Activated CD8-positive, alpha-beta memory T cell treated with anti-CD3 and anti-CD28 coated beads, Interleukin-2, amount 50 U/mL, for 24 hours (primary cell): ENCODE data around the gene TTC21B.
"Not testable (repeated sequence)": the region's sequence is repeated elsewhere in the genome, so short reads cannot be mapped to it uniquely, and the experiment has no call there.

Source experiments
- DNase-seq: peaks from one replicate; pipeline ENCODE4 v3.0.0-alpha.2; 2020; ENCODE audit errors: extremely low read depth

Gene TTC21B

DNA sequence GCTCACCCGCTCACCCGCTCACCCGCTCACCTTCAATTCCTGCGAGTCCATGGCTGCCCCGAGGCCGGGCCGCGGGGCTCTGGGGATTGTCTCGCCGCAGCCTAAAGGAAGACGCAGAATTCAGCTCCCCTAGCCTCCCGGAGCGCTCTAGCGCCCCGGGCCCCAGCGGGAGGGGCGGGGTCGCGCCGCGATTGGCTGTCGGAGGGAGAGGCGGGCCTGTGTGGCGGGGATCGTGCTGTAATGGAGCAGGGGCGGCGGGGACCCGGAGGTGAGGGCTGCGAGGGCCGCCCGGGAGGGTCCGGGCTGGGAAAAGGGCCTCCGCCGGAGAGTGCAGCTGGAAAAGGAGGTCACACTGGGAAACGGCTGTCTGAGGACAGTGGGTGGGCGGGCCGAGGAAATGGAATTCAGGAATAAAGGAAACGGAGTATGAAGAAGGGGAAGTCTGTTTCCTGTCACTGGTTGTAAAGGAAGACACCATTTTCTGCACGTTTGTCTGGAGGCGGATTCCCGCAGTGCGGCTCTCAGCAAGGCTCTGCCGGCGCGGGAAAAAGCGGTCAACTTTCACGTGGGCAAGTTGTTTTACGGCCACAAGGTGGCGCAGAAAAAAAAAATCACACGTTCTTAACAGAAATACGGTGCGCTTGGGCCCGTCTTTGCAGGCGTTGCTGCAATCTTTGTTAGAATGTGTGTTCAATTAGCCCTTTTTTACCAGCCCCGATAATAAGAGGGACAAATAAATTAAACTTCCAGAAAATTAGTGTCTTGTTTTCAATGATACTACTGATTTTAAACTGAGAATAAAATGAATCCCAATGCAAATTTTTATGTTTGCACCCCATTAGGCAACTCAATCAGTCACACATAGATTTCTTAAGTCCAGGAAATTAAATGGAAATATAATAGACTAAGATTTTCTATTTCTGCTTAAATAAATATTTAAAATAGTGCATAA is at the start of gene TTC21B:
TSS of gene TTC21B (minus strand) at position 122 of the 952 bp plus-strand sequence. CDS start at position 51, 71 bp downstream.
- DNase-seq, result peak; percentile 86

DNA sequence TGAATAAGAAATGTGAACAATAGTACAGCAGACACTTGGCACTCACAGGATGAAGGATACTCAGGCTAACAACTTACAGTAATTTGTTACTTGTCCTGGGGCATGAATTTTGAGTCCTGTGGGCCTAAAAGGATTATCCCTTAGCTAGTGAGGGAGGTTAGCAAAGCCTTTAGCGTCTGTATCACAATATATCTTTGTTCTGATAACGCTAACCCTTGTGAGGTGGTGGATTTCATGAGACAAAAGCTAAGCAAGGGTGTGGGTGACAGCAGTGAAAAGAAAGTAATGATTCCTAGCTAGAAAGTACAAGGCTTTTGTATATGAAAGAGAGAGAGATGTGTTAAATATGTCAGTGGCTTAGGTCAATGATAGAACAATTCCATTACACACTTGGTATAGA is 46.8 kb upstream of the TTC21B start:
- DNase-seq, result no peak

DNA sequence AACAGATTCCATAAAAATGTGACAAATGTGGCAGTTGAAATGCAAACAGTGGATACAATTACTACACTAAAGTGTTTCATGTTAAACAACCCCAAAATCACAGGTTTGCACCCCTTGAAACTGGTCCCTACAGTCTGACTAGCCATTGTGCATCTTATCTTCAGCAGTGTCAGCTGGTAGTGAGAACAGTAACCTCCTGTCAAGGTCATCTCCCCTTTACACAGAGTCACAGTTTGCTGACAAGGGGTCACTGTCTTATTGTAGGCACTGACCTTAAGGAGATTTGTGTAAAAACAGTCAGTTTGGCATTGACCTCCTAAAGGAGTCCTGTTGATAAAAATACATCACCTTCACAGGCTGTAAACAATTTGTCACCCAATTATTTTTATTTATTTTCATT is 37.3 kb upstream of the TTC21B start:
- no peak for DNase-seq

DNA sequence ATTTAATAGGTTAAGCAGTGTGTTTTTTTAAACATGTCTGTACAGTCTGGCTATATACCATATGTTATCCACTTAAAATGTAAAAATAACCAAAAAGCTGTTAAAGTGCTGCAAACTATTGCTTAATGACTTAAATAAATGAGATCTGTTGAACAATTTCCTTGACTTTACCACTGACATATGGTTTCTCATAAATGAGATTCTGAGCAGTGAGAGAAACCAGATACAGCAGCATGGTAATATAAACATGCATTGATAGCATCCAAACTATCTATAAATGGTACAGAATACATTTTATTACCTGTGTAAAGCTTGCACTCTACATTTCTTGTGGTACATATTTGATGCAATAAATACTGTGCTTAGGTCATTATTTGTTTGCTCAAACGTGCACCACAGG is 36.3 kb upstream of the TTC21B start:
- DNase-seq, result no peak

GRCh38 chr2:165985120-165985519 is 31.5 kb upstream of the TTC21B start:
- DNase-seq, result no peak

- DNase-seq, result not testable (repeated sequence)
Measured at GRCh38 chr2:165972161-165972560, 18.6 kb upstream of the TTC21B start.

GRCh38 chr2:165970663-165971062 is 17.1 kb upstream of the TTC21B start:
- DNase-seq, result no peak

DNA sequence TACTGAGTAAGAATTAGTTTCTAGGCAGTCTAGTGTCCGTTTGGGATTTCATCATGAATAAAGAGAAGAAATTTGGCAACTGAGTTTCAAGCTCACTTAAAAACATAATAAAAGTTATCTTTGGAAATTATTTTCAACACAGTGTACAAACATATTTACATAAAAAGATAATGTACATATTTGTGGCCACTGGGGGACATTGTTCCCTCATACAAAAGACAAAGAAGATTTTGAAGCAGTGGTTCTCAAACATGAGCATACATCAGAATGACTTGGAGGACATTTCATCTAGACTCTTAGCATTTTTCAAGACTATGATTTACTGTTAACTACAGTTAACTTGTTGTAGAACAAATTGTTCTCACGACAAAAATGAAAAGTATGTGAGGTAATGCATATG is 15.7 kb upstream of the TTC21B start:
- DNase-seq, result no peak

GRCh38 chr2:165967746-165968145 is 14.2 kb upstream of the TTC21B start:
- no peak for DNase-seq

DNA sequence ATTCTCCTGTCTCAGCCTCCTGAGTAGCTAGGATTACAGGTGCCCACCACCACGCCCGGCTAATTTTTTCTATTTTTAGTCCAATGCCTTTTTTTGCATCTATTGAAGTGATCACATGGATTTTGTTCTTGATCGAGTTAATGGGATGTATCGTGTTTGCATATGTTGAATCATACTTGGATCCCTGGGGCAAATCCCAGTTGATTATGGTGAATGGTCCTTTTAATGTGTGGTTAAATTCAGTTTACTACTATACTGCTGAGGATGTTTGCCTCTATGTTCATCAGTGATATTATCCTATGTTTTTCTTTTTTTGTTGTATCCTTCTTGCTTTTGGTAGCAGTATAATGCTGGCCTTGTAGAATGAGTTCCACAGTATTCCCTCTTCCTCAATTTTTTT is 8.2 kb upstream of the TTC21B start:
- no peak for DNase-seq

GRCh38 chr2:165959371-165959770 is 5.8 kb upstream of the TTC21B start:
- DNase-seq, result no peak

DNA sequence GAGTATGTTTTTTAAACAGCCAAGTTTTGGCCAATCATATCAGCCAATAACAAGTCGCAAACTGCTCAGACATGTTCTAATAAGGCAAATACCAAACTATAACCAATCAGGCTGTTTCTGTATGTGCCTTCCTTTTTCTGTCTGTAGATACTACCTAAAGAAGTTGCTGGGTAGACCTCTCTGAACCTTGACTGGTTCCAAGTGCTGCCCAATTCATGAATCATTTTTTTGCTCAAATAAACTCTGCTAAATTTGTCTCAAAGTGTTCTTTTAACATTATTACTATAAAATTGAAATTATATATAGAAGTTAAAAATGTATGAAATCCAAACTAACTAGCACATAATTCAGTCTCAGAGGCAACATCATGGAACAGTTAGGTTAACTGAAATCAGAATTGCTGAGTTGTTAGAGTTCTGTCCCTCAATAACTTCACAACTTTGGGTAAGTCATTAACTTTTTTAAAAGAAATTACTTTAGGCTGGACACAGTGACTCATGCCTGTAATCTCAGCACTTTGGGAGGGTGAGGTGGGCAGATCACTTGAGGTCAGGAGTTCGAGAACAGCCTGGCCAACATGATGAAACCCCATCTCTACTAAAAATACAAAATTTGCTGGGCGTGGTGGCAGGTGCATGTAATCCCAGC is 4.9 kb upstream of the TTC21B start:
- DNase-seq, result no peak

DNA sequence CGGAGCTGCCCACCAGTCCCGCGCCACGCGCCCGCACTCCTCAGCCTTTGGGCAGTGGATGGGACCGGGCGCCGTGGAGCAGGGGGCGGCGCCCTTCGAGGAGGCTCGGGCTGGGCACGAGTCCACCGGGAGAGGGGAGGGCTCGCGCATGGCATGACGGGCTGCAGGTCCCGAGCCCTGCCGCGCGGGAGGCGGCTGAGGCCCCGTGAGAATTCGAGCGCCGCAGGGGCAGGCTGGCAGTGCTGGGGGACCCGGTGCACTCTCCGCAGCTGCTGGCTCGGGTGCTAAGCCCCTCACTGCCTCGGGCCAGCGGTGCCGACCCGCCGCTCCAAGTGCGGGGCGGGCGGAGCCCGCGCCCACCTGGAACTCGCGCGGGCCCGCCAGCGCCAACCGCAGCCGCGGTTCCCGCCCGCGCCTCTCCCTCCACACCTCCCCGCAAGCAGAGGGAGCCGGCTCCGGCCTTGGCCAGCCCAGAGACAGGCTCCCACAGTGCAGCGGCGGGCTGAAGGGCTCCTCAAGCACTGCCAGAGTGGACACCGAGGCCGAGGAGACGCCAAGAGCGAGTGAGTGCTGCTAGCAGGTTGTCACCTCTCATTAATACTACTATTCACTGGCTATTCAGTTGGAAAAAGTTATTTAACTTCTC is 3.6 kb upstream of the TTC21B start:
- DNase-seq, result no peak

DNA sequence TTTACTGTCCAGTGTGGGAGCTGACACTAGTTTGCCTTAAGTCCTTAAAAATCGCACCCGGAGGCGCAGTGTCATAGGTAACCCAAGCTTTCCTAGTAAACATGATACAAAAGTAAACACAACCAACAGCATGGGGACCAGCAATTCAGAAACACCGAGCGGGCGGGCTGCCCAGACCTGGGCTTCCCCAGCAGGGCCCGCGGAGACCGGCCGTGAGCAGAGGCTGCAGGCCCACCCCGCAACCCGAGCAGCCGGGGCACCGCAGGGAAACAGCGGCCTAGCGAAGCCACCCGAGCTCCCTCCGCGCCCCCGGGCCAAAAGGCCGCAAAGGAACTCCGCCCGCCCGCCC is 296 bp downstream of the TTC21B start:
- DNase-seq, result no peak

GRCh38 chr2:165952741-165953211 is 800 bp downstream of the TTC21B start:
- DNase-seq, result no peak

GRCh38 chr2:165952085-165952484 is 1.5 kb downstream of the TTC21B start:
- DNase-seq, result no peak

GRCh38 chr2:165950438-165950837 is 3.1 kb downstream of the TTC21B start:
- DNase-seq, result no peak

DNA sequence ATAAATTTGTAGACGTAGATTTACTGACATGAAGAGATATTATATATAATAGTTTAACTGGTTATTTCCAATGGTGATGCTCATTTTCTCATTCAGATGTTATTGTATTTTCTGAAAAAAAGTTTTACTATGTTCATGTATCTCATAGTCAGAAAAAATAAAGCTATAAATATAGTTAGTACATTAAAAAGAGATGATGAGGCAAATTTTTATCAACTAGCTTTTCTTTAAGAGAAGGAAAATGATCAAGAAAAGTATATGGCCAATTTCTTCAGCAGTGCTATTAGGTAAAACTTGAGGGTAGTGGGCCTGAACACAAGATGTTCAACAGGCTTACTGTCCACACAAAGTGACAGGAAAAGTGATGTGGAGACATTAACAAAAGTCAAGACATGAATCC is 11.7 kb downstream of the TTC21B start:
- DNase-seq, result no peak

DNA sequence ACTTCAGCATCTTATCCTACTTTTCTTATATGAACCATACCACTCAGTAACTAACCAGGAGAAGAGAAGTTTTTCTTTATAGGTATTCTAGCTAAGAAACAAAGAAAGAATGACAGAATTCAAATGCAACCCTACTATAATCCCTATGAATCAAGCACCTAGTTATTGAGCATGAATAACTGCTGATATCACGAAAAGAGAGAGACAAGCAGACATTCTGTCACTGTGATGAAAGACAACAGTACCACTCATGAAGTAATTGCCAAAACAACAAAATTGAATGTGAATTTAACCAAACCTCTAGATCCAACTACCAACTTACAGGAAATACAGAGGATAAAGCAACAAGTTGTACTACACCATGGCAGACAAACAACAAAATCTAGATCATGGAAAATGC is 15.3 kb downstream of the TTC21B start:
- DNase-seq, result no peak

DNA sequence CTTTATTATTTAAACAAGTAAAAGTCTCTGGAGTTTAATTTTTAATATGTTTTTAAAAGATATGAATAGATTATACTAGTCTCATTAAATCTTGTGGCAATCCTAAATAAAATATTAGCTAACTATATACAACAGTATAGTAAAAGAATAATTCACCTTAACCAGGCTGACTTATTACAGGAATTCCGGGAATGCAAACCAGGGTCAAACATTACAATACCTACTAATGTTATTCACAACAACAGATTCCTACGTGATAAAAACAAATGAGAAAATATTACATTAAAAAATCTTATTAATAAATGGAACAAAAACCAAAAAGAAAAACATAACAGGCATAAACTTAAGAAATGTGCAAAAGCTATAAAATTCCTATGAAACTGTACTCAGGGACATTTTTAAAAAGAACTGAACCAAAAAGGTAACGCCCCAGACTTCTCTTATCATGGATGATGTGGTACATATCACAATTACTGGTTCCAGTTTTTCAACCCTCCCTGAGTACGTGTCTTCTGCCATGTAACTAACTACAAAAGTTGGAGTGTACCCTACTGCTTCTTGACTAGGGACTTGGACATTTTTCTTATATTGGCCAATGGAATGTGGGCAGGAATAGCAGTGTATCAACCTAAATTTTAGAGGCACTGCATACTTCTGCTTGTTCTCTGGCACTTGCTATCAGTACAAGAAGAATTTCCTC is 20.2 kb downstream of the TTC21B start:
- no peak for DNase-seq

GRCh38 chr2:165927774-165928173 is 25.8 kb downstream of the TTC21B start:
- DNase-seq, result no peak

DNA sequence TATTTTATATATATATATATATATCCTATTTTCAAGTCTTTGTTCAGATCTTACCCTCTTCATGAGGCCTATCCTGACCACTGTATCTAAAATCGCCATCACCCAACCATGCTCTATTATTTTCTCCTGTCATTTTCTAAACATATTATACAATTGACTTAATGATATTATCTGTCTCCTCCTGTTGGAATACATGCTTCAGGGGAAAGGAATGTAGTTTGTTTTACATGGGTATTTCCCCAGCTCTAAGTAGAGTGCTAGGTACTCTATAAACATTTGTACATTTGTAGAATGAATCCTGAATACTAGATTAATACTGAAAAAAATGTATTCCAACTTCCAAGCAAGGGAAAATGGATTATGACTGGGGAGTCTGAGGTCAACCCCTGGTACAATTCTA is 26.2 kb downstream of the TTC21B start:
- DNase-seq, result no peak
